Measurements from ENCODE around the gene RPL9.

- TF ChIP-seq CTCF (IDR thresholded peaks at IDR 0.05; ENCODE audit: insufficient read depth, low read length) (no peak), REST (IDR thresholded peaks at IDR 0.05; ENCODE audit: insufficient replicate concordance, low read depth) (no peak), GABPA (IDR thresholded peaks at IDR 0.05; ENCODE audit: low read depth) (no peak), SPI1 (IDR thresholded peaks at IDR 0.05; ENCODE audit: borderline replicate concordance, low read depth) (no peak)
These were observed 13.7 kb upstream of the RPL9 start for GRCh38 chr4:39472396-39472795.
